Hematopoietic multipotent progenitor cell treated with erythropoietin and hydrocortisone succinate and interleukin-3 and kit ligand, for 15 days (in vitro differentiated cells): ENCODE data around the gene KCNK13.
"Not testable (repeated sequence)": the region's sequence is repeated elsewhere in the genome, so short reads cannot be mapped to it uniquely, and the experiment has no call there.

Experiments used
- DNase-seq: peaks from one replicate; pipeline ENCODE4 v3.0.0-alpha.2; 2015; ENCODE audit warnings: low spot score

Gene KCNK13

DNA sequence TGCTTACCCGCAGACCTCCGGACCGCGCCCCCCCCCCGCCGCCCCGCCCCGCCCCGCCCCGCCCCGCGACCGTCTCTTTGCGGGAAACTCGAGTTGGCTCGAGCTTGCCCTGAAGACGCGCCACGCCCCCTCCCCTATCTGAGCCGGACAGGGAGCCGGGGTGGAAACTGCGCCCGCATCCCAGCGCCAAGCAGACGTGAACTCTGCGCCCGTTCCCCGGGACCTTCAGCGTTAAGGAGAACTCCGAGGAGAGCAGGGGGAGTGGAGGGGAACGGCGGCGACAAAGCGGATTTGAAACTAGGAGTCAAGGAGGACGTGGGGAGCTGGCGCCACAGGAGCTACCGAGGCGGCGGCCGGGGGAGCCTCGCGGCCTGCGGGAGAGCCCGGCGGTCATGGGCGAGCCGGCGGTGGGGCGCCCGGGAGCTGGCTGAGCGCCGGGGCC, at the start of gene KCNK13:
KCNK13 (plus strand) TSS at position 310 of the 442 bp plus-strand sequence. CDS start 212 bp downstream, outside the sequence.
- no peak for DNase-seq

DNA sequence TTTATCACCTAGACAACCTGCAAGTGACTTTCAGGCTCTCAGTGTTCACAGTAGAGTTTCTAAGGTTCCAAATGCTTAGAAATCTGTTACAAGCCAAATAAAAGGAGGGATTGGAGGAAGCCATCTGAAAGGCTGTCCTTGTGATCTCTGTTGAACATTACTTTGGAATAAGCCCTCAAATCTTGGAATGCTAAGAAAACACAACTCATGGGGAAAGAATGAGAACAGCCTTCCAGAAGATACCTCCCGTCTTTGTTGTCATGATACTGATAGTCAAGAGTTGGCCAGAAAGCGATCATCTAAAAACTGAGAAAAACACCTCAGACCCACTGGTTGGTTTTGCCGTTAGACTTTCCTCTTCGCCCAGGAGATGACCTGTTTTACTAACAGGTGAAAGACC, 44.4 kb upstream of the KCNK13 start:
- DNase-seq = no peak

DNA sequence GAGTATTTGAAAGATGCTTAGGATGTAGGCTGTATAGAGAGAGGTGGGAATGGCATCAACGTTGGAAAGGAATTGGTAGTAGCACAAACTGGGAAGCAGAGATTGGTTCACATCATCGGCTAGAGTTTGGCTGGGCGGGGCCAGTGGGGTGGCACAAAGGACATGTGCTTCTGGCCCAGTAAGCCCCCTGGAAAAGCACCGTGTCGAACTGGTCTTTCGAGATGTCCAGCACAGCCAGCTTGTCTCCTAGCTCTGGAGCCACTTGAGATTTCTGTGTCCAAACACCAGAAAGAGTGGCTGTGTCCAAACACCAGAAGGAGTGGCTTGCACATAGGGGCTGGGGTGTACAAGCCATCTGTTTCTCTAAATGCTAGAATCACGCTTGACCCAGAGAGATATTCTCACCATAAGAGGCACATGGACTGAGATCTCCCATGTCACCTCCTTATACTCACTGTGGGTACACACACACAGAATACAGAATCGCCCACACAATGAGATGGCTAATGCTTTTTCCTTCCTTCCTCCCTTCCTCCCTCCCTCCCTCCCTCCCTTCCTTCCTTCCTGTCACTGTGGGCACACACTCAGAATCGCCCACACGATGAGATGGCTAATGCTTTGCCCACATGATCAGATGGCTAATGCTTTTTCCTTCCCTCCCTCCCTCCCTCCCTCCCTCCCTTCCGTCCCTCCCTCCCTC, 41.8 kb upstream of the KCNK13 start:
- no peak for DNase-seq

DNA sequence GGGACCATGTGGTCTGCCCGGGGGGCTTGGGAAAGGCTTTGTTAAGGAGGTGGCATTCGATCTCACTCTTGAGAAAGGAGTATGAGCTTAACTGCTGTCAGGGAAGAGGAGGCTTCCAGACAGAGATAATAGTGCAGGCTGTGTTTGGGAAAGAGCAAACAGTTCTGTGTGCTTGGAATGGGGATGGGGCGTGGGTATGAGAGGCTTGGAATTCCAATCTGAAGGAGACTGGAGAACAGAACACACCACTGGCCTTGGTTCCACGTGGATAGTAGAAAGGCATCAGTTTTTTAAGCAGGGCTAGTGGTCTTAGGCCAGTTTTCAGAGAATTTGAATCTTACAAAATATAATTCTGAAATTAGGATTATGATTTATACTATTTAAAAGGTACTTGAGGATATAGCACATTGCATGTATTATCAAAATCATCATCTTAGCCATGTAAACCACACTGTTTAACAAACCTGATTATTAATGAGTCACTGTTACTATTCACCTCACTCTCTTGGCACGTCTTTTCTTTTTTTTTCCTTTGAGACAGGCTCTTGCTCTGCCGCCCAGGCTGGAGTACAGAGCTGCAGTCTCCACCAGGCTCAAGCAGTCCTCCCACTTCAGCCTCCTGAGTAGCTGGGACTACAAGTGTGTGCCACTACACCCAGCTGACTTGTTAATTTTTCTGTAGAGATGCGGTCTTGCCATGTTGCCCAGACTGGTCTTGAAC, 38.5 kb upstream of the KCNK13 start:
- no peak for DNase-seq

DNA sequence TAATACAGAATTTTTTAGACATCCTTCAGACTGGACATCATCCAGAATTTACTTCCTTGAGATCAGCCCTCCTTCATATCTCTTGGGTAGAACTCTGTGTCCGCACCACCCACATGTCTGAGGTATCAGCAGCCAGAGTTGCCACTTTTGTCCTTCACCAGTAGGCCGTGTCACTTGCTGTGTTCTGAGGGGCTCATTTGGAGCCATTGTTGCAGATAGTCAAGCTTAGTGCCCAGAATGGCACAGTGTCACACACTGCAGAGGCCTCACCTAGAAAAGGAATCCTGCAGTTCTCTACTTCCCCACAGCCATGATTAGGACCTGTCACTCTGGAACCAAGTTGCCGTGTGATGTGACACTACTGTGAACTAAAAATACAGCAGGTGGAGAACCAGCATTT, 36.9 kb upstream of the KCNK13 start:
- DNase-seq = no peak

DNA sequence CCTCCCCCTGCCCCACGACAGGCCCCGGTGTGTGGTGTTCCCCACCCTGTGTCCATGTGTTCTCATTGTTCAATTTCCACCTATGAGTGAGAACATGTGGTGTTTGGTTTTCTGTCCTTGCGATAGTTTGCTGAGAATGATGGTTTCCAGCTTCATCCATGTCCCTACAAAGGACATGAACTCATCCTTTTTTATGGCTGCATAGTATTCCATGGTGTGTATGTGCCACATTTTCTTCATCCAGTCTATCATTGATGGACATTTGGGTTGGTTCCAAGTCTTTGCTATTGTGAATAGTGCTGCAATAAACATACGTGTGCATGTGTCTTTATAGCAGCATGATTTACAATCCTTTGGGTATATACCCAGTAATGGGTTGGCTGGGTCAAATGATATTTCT, 35.2 kb upstream of the KCNK13 start:
- DNase-seq = not testable (repeated sequence)

DNA sequence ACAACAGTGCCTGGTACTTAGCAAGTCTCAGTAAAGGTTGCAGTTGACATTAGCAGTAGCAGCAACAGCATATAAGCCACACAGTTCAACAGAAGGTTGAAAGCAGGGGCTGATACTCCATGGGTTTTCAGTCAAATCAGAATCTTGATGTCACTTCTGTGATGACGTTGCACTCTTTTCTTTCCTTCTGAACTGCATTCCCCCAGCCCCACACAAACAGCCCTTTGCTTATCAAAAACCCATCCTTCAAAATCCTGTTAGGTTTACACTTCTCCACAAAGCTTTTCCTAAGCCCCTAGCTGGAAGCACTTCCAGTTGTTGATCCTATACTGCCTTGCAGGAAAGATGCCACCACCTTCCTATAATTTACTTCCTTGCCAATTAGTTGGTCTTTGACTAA, 34.0 kb upstream of the KCNK13 start:
- no peak for DNase-seq

DNA sequence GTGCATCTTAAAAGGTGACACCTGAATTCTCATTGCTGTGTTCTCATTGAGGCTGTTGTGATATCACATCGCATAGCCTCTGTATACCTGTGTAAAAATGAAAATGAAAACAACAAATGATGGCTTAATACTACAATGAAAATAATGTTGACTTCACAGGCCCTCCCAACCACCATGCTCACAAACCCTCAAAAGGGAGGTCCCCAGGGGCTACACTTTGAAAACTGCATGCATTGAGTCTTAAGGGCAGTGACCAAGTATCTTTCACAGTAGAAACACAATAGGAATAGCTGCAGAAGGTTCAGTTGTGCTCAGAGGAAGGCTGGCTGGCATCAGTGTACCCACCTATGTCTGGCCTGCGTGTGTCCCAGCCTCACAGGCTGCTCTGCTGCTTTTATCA, 27.6 kb upstream of the KCNK13 start:
- DNase-seq = no peak

DNA sequence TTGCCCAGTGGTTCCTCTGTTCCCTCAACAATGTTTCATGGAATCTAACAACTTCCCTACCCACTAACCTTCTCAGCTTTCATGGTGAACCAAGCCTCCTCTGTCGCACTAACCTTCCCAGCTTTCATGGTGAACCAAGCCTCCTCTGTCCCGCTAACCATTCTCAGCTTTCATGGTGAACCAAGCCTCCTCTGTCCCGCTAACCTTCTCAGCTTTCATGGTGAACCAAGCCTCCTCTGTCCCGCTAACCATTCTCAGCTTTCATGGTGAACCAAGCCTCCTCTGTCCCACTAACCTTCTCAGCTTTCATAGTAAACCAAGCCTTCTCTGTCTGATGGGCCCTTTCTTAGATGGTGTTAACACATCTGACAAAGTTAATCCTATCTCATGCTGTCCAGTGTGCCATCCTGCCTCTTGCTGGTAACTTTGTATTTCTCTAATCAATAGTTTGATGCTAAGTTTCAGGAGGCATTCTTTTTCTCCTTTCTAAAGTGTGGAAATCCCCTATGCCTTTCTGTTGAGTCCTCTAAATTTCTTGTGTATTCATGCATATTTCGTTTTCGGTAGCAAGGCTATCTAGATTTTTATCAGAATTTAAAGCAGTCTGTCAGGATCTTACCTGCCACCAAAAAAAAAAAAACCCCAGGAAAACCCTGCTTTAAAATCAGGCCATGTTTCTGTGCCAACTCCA, 26.8 kb upstream of the KCNK13 start:
- no peak for DNase-seq

DNA sequence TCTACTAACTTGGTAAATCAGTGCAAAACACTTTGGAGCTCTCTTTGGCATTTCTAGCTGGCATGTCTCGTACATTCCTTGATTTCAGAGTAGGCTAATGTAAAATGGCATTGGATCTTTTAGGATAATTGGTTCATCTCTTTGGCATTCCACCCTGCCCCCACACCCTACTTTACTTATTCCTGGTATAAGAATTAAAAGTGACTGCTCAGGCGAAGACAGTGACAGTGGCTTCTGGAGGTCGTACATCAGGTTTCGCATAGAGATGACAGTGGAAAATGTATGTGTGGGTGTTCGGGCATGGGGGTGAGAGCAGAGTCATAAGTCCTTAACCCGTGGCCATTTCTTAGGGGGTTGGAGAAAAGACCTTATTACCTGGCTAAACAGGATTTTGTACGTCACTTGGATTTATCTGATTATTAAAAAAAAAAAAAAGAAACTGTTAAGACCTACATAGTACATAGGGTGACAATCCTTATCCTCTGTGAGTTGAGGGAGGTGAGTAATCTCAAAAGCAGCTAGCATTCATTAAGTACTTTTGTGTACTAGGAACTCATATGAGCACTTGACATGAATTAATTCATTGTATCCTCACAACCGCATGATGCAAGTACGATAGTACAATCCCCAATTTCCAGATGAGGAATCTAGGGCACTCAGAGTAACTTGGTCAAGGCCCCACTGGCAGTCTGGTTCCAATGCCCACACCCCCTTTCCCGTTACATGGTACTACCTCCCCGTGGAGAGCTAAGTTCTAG, 22.4 kb upstream of the KCNK13 start:
- DNase-seq = no peak

DNA sequence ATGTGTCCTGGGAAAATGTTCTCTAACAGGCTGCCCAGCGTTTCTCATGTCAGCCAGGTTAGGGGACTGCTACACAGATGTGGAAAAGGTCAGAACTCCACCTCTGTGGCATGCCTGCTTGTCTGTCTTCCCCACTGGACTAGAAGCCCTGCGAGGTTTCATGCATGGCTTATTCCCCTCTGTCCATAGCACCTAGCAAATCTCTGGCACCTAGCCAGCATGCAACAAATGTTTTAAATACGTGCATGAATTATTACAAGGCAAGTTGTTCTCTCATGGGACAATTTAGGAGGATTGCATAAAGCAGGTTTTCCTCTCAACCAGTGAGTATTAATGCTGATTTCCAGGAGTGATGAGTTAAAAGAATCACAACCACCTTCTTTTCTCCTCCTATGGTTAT, 21.4 kb upstream of the KCNK13 start:
- DNase-seq = no peak

DNA sequence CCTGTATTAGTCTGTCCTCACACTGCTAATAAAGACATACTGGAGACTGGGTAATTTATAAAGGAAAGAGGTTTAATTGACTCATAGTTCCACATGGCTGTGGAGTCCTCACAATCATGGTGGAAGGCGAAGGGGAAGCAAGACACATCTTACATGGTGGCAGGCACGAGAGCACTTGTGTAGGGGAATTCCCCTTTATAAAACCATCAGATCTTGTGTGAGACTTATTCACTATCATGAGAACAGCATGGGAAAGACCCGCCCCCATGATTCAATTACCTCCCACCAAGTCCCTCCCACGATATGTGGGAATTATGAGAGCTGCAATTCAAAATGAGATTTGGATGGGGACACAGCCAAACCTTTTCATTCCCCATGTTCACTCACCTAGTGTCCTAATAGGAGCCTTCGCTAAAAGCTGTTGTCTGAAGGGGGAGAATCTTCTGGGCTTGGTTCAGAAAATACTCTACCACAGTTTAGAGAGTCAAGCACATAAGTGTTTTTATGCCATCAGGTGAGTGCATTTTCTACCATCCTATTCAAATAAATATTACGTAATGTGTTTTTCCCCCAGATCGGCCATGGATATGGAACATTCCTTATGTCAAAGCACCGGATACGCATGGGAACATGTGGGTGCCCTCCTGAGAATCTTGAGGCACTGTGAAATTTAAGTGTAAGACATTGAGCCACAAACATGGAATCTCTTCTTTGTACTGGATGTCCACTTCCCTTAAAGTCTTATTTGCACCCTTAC, 19.1 kb upstream of the KCNK13 start:
- no peak for DNase-seq

DNA sequence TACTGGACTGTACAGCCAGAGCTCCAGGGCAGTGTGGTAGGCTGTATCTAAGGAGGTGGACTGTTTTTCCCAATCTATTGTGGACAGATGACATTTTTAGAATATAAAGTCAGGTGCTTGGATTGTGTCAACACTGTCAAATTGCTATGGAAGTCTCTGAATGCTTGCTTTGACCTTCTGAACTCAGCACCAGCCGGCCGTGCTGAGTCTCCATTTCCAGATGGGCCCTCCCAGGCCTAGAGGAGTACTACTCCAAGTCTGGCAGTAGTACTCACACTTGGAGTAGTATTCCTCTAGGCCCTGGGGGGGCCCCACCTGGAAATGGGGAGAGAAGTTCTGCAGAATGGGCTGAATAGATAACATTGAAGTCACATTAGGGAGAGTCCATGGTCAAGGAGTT, 16.2 kb upstream of the KCNK13 start:
- DNase-seq = no peak

DNA sequence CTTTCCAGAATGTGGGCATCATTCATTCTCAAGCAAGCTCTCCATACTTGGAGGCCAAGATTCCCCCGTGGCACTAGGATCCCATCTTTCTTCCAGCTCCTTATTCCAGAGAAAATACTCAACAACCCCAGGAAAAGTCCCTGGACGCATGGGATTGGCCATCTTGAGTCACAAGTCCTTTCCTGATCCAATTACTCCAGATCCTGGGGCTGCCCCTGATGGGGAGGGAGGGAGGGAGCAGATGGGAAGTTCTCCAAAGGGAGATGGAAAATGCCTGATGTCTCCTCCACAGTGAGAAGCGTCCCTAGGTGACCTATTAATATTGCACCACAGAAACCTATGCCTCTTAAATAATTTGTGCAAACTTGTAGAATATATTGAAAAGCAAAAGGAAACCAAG, 12.4 kb upstream of the KCNK13 start:
- no peak for DNase-seq

DNA sequence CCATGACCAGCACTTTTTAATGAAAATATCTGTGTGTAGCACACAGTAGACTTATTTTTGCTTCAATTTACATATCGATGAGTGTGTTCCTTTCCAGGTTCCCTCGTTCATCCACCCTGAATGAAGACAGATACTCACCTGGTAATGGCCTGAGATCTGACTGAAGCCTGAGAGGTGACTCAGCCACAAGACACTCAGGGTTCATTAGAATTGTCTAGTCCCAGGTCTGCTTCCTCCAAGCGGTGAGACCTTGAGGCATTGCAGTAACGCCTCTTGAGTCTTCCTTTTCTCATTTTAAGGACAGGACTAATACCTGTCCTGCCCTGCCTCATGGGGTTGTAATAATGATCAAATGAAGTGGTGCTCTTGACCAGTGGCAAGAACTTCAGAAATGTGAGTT, 11.5 kb upstream of the KCNK13 start:
- no peak for DNase-seq

DNA sequence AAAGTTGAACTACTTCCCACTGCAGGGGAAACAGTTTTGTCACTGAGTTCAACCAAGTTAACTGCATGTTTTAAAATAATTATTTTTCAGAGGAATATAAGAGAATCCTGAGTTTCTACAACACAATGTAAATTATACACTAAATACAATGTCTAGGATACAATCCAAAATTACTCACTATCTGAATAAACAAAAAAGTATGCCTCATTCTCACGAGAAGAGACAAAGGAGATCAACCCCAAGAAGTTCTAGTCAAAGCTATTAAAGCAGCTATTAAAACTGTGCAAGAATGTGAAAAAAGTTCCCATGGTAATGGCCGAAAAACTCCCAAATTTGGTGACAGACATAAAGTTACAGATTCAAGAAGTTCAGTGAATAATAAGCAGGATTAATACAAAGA, 8.8 kb upstream of the KCNK13 start:
- no peak for DNase-seq

DNA sequence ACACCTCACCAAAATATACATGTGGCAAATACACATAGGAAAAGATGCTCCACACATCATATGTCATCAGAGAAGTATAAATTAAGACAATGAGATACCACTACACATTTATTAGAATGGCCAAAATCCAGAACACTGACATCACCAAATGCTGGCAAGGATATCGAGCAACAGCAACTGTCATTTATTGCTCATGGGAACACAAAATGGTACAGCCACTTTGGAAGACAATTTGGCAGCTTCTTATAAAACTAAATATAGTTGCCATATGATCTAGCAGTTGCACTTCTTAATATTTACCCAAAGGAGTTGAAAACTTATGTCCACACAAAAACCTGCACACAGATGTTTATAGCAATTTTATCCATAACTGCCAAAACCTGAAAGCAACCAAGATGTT, 7.0 kb upstream of the KCNK13 start:
- no peak for DNase-seq

DNA sequence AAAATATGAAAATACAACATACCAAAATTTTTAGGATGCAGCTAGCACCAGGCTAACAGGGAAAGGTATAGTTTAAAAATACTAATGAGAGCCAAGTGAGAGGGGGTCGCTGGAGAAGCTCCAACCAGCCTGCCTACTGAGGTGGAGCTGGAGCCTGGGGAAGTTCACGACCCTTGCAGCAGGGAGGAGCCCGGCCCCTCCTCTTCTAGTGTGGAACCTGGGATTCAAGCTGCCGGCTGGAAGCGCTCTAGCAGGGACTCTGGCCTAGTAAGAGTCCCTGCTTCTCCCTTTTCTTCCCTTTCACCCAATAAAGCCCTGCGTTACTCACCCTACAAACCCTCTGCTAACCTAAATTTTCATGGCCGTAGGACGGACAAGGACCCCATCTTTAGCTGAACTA, 5.0 kb upstream of the KCNK13 start:
- DNase-seq = no peak

DNA sequence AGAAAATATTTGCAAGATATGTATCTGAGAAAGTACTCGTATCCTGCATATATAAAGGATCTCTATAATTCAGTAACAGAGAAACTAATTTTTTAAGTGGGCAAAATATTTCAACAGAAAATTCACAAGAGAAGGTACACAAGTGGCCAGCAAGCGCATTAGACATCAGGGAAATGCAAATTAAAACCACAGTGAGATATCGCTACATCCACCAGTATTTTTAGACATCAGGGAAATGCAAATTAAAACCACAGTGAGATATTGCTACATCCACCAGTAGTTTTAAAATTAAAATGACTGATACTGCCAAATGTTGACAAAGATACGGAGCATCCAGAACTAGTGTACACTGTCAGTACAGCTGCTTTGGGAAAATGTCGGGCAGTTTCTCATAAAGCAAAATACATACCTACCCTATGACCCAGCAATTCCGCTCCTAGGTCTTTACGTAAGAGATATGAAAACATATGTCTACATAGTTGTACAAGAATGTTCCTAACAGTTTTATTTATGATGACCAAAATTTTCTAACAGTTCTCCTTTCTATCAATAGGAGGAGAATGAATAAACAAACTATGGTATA, 2.8 kb upstream of the KCNK13 start:
- no peak for DNase-seq

DNA sequence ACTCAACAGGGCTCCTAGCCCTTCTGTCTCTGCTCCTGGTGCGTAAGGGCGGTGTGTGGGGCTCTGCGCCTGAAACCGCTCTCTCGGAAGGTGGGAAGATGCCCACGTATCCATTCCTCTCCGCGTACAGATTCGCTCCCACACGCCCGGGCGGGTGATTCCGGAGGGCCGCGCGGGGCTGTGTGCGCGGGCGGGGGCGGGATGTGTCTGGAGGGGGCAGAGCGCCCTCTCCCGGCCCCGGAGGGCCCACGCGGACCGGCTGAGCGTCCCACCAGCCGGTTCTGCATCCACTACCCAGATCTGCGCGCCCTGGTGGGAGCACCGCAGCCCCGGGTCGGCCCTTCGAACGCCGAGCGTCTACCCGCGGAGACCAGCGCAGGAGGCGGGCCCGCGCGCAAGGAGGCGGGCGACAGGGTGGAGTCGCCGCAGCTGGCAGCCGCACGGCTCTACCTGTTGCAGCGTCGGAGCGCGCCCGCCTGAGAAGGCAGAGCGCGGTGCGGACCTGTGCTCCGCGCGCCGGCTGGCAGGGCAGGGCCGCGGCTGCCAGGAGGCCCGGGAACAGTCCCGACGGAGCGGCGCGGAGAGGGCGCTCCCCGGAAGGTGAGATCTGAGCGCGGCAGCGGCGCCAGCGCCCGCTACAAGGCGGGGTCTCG, 1.4 kb upstream of the KCNK13 start:
- no peak for DNase-seq
